GM12878 (cell line): ENCODE measurements around the gene PLPPR2. TPM values are rescaled to one million over a fixed set of nuclear protein-coding genes. Genes with fewer than 3 reads are reported as not detected.
A peak's percentile ranks its signal among the peaks of the same experiment; 100 is the strongest.

ENCODE experiments used
- ATAC-seq: fragments of 200-7000 bp; cut with Tn5 transposase; 3 replicates; pipeline ENCODE4 v1.9.1; 2020; ENCODE audit warnings: mild to moderate bottlenecking, moderate library complexity
- BruUV-seq: library from RNA; stranded (reverse); fragments of 400-500 nt; replicated peaks from 2 replicates; lab custom pipeline; 2021; lab: Mats Ljungman, UMichigan
- CTCF ChIA-PET: fragments of 300-600 bp; sonication (Branson Sonifier 250); formaldehyde crosslinking; extraction: SDS; loops from one replicate; lab custom pipeline; 2021; ENCODE audit warnings: inconsistent platforms; lab: Yijun Ruan, JAX
- POLR2A ChIA-PET: fragments of 350-600 bp; formaldehyde crosslinking; extraction: SDS; loops from one replicate; lab custom pipeline; 2021; ENCODE audit warnings: inconsistent platforms; lab: Charles Lee
- RAD21 ChIA-PET: fragments of 300-600 bp; sonication (Branson Sonifier 250); formaldehyde crosslinking; loops from one replicate; lab custom pipeline; 2023; ENCODE audit warnings: antibody characterized with exemption; ENCODE audit not compliant: unreplicated experiment; lab: Charles Lee
- SMC1A ChIA-PET: fragments of 300-600 bp; sonication (Branson Sonifier 250); formaldehyde crosslinking; loops from one replicate; lab custom pipeline; 2023; ENCODE audit not compliant: unreplicated experiment, uncharacterized antibody; lab: Charles Lee
- DNase-seq: peaks from one replicate; pipeline ENCODE4 v3.0.0-alpha.2; 2011; ENCODE audit warnings: low read depth, low spot score
- FAIRE-seq: peaks from 3 replicates; lab custom pipeline; 2011; peaks lifted over from hg19 to GRCh38; lab: Jason Lieb, UNC
- H2AFZ ChIP-seq: 2 replicates; pipeline ENCODE4 v1.6.0; 2011; ENCODE audit warnings: low read depth, low read length, control low read depth; ENCODE audit not compliant: control insufficient read depth
- H3K27ac ChIP-seq: 2 replicates; pipeline ENCODE4 v1.5.1; 2011; ENCODE audit warnings: control low read depth; ENCODE audit not compliant: control insufficient read depth, insufficient read depth
- H3K27me3 ChIP-seq, 2 experiments: replicated peaks in 1 of 2; 2 replicates each; pipeline versions ENCODE4 v1.6.0 to v1.6.1; 2011; ENCODE audit warnings: low read length in 1 of 2; ENCODE audit not compliant: control insufficient read depth in 2 of 2, insufficient read depth in 2 of 2
- H3K36me3 ChIP-seq, 2 experiments: 2 replicates each; pipeline ENCODE4 v1.5.1; 2011; ENCODE audit warnings: low read length in 1 of 2; ENCODE audit not compliant: control insufficient read depth in 2 of 2, insufficient read depth in 2 of 2
- H3K4me1 ChIP-seq: 2 replicates; pipeline ENCODE4 v1.6.1; 2011; ENCODE audit warnings: mild to moderate bottlenecking, low read length, moderate library complexity, mixed read lengths; ENCODE audit not compliant: control insufficient read depth, insufficient read depth
- H3K4me2 ChIP-seq: 2 replicates; pipeline ENCODE4 v1.6.0; 2011; ENCODE audit warnings: control low read depth; ENCODE audit not compliant: control insufficient read depth, insufficient read depth
- H3K4me3 ChIP-seq: fragments of 200-600 bp; sonication (generic); 2 replicates; pipeline ENCODE4 v1.5.1; 2016
- H3K79me2 ChIP-seq: 2 replicates; pipeline ENCODE4 v1.6.0; 2011; ENCODE audit warnings: low read length; ENCODE audit not compliant: control insufficient read depth, insufficient read depth
- H3K9ac ChIP-seq: 2 replicates; pipeline ENCODE4 v1.8.0; 2011; ENCODE audit warnings: low read length, control low read depth, mixed read lengths; ENCODE audit not compliant: control insufficient read depth, insufficient read depth
- H3K9me3 ChIP-seq: replicated peaks from 3 replicates; pipeline ENCODE4 v1.5.1; 2011; ENCODE audit warnings: mild to moderate bottlenecking, low read length; ENCODE audit not compliant: control insufficient read depth, insufficient read depth
- H4K20me1 ChIP-seq: 2 replicates; pipeline ENCODE4 v1.6.0; 2011; ENCODE audit not compliant: control insufficient read depth, insufficient read depth
- EED ChIP-seq: sonication (generic); IDR thresholded peaks from 2 replicates; pipeline ENCODE4 v1.6.1; 2016; ENCODE audit warnings: antibody characterized with exemption, low read depth
- ESRRA ChIP-seq: IDR thresholded peaks from 2 replicates; pipeline ENCODE4 v1.6.1; 2012; ENCODE audit warnings: mild to moderate bottlenecking, low read length, improper control_type of control experiment
- GABPA ChIP-seq: IDR thresholded peaks from 2 replicates; pipeline ENCODE4 v1.6.1; 2014; ENCODE audit warnings: antibody characterized with exemption, low read depth, mild to moderate bottlenecking, inconsistent platforms
- HCFC1 ChIP-seq: fragments of 150-350 bp; IDR thresholded peaks from 2 replicates; pipeline ENCODE4 v1.6.1; 2014; ENCODE audit warnings: low read length
- HDGF ChIP-seq: fragments of 450-650 bp; IDR thresholded peaks from 2 replicates; pipeline ENCODE4 v1.6.1; 2016; ENCODE audit warnings: antibody characterized with exemption
- KAT2A ChIP-seq: conservative IDR thresholded peaks from 2 replicates; pipeline ENCODE4 v1.6.1; 2011; ENCODE audit warnings: low read depth, low read length; ENCODE audit not compliant: control insufficient read depth
- MTA3 ChIP-seq: IDR thresholded peaks from 2 replicates; pipeline ENCODE4 v1.6.1; 2012; ENCODE audit warnings: low read length, inconsistent platforms, borderline replicate concordance
- NFIC ChIP-seq: IDR thresholded peaks from 2 replicates; pipeline ENCODE4 v1.6.1; 2012; ENCODE audit warnings: low read depth, mild to moderate bottlenecking, inconsistent platforms, low read length, moderate library complexity
- NFYA ChIP-seq: IDR thresholded peaks from 2 replicates; pipeline ENCODE4 v1.6.1; 2011; ENCODE audit warnings: low read depth, mild to moderate bottlenecking, low read length, improper control_type of control experiment, borderline replicate concordance
- POLR2A ChIP-seq: IDR thresholded peaks from 2 replicates; pipeline ENCODE4 v1.6.1; 2011; ENCODE audit warnings: low read depth, mild to moderate bottlenecking, low read length
- RUNX3 ChIP-seq: IDR thresholded peaks from 2 replicates; pipeline ENCODE4 v1.6.1; 2012; ENCODE audit warnings: low read length, inconsistent platforms
- YY1 ChIP-seq: IDR thresholded peaks from 2 replicates; pipeline ENCODE4 v1.6.1; 2011; ENCODE audit warnings: low read depth, mild to moderate bottlenecking, low read length
- ZZZ3 ChIP-seq: IDR thresholded peaks from 2 replicates; pipeline ENCODE4 v1.6.1; 2011; ENCODE audit warnings: low read depth; ENCODE audit not compliant: control insufficient read depth, insufficient read length
- WGBS: methylation state at CpG from one replicate; pipeline ENCODE4 v1.1.6; 2016; ENCODE audit warnings: low lambda C conversion rate; ENCODE audit not compliant: insufficient replicate concordance, insufficient coverage; ENCODE audit errors: missing lambda C conversion rate; 5-methylcytosine and 5-hydroxymethylcytosine counted together
- in situ Hi-C: fragments of 300-500 bp; cut with MboI; formaldehyde crosslinking; loops from 9 replicates; pipeline ENCODE4 v1.14.3; 2018; ENCODE audit warnings: mixed read lengths
- intact Hi-C: fragments of 100-400 bp; cut with micrococcal nuclease; formaldehyde crosslinking; loops from one replicate; pipeline ENCODE4 v1.14.2; 2022; ENCODE audit not compliant: unreplicated experiment
- polyA plus RNA-seq, 11 experiments: library from polyadenylated mRNA; depleted of rRNA in 4 of 11; unstranded in 6 of 11; stranded (reverse) in 5 of 11; fragments of >200 nt; fragmentation: Nextera tagmentation in 4 of 11; fragmentation: Illumina TruSeq in 1 of 11; extraction: Ambion mirVana in 4 of 11; extraction: Trizol in 1 of 11; gene quantifications; 1 replicate in 1 of 11; 2 replicates in 10 of 11; pipeline versions ENCODE4 v1.2.1 to v1.2.3, GENCODE V29; 2011 to 2016; ENCODE audit warnings: inconsistent platforms in 2 of 11, missing spikeins in 2 of 11, low read depth in 1 of 11
- total RNA-seq, 4 experiments: library from RNA; depleted of rRNA in 3 of 4; stranded (reverse); fragments of >200 nt in 3 of 4; fragmentation: Illumina TruSeq in 1 of 4; extraction: Trizol in 1 of 4; gene quantifications; 2 replicates each; pipeline versions ENCODE4 v1.2.1 to v1.2.3, GENCODE V29; 2013 to 2021
- TF ChIP-seq, protein P1 (sequence below): fragments of 150-350 bp; IDR thresholded peaks from 2 replicates; pipeline ENCODE4 v1.6.1; 2014; ENCODE audit warnings: mild to moderate bottlenecking, low read depth, low read length
- TF ChIP-seq, protein P2 (sequence below): fragments of 450-650 bp; IDR thresholded peaks from 2 replicates; pipeline ENCODE4 v1.6.1; 2017; ENCODE audit warnings: borderline replicate concordance
- TF ChIP-seq, protein P3 (sequence below): fragments of 450-650 bp; IDR thresholded peaks from 2 replicates; pipeline ENCODE4 v1.6.1; 2018; ENCODE audit warnings: borderline replicate concordance, mild to moderate bottlenecking; ENCODE audit not compliant: partially characterized antibody

Gene PLPPR2
- total and polyA plus RNA-seq, 10 of the 15 experiments (the other 5 are each of a cell fraction or from before 2014, with no cell fraction given), result 0.09 to 2.8 (median 0.70) TPM

DNA sequence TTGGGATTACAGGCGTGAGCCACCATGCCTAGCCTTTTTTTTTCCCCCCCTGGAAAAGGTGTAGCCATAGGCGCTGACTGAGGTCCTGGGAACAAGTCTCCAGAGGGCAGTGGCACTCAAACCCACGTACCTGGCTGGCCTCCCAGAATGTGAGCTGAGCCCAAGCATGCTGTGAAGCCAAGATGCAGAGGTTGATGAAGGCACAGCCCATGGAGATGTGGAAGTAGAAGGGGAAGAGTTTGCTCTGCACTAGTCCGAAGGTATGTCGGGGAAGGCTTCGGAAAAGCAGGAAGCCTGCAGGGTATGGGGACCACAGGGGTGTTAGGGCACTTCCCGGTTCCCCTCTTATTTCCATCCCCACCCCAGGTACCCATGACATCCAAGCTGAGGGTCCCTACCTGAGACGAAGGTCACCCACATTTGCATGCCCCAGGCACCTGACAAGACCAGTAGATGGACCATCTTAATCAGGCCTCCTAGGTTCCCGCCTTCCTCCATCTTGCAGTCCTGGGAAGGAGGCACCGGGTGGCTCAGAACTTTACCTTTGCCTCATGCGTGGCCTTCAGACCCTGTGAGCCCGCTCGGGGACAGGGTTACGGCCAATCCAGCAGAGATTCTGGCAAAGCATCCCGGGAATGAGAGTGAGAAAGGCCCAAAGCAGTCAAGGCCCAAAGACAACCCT is 10.0 kb upstream of the PLPPR2 start (continued):
- TF ChIP-seq, protein P1, sequence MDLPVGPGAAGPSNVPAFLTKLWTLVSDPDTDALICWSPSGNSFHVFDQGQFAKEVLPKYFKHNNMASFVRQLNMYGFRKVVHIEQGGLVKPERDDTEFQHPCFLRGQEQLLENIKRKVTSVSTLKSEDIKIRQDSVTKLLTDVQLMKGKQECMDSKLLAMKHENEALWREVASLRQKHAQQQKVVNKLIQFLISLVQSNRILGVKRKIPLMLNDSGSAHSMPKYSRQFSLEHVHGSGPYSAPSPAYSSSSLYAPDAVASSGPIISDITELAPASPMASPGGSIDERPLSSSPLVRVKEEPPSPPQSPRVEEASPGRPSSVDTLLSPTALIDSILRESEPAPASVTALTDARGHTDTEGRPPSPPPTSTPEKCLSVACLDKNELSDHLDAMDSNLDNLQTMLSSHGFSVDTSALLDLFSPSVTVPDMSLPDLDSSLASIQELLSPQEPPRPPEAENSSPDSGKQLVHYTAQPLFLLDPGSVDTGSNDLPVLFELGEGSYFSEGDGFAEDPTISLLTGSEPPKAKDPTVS, result no peak
- TF ChIP-seq YY1 (0 out of 2 replicates have a peak, but pooled peaks have one; percentile 11), POLR2A (no peak), NFIC (no peak), EED (no peak), HDGF (no peak), NFYA (no peak)

DNA sequence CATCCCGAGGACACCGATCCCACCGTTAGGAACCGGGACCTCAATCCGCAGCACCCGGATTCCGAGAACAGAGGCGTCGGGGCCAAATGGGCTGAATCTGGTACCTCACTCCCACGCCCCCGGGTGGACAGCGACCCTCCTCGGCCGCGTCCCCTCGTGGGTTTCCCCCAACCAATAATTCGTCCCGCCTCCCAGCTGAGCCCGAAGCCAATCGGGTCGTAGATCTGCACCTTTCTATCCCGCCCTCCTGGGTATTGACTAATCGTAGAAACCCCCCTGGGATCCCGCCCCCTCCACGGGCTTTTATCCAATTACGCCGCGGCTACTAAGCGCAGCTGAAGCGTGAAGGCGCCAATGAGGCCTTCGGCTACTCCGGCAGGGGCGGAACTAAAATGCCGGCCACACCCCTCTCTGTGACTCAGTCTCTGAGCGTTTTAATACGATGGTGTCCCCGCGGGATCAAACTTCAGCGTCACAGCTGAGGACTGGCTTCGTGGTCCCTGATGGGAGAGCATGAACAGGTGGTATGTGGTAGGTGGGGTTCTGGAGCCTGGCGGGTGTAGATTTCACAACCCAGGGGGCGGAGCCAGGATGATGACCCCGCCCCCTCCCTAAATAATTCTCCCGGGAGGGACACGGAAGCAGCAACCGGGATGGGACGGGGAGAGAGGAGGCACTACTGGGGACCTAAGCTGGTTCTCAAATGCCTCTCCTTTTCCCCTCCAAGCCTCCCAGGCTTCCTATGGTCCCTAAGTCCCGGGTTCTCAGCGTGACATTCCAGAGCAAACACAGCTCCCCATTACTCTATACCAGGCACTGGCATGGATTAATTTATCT is 8.9 kb upstream of the PLPPR2 start, which contains the start of the genes CCDC159 and TMEM205:
TSS of gene CCDC159 (plus strand) at position 416 of the 837 bp plus-strand sequence. CDS start at position 504, 88 bp downstream.
TSS of gene TMEM205 (minus strand) at position 165 of the 837 bp plus-strand sequence. CDS start 649 bp downstream, outside the sequence.
- Histone ChIP-seq H3K27ac (peak within 1 kb of the TSS; percentile 85), H3K79me2 (peaks cover 10% of the 10 kb centered on the region), H4K20me1 (no peaks in the 10 kb centered on the region), H3K9ac (peak within 1 kb of the TSS; percentile 79), H3K36me3 (no peaks in the 10 kb centered on the region; a peak in 1 of 4 replicates), H3K4me3 (peak within 1 kb of the TSS; percentile 95), H3K4me2 (peak within 1 kb of the TSS; percentile 92), H3K27me3 (no peaks in the 10 kb centered on the region), H3K4me1 (peaks cover 11% of the 10 kb centered on the region), H3K9me3 (peaks cover 5% of the 10 kb centered on the region; the same call in 2 of the 3 replicates), H2AFZ (peak within 1 kb of the TSS; percentile 88)
- ATAC-seq, result peak; percentile 96
- peak; percentile 99 for FAIRE-seq
- ChIA-PET CTCF (interaction anchor here (0.7 to 2.3 kb wide), 17 partner anchors 9 to 136 kb away, joined by 3 to 12 read pairs (median 4); partner anchors contain the start of genes ODAD3, PRKCSH and SWSAP1), POLR2A (interaction anchor here (0.7 to 3.4 kb wide), 11 partner anchors 8 to 473 kb away, joined by 3 to 48 read pairs (median 5); partner anchors contain the start of gene SWSAP1), SMC1A (interaction anchor here (0.7 to 2.9 kb wide), 10 partner anchors 13 to 362 kb away, joined by 3 to 28 read pairs (median 4); partner anchors contain the start of genes SWSAP1 and TSPAN16), RAD21 (interaction anchor here (0.6 to 2.2 kb wide), 13 partner anchors 22 to 1226 kb away, joined by 3 to 20 read pairs (median 3); partner anchors contain the start of genes SWSAP1 and ZNF441)
- WGBS, result under 1% methylated on average over 50 of the region's 50 CpGs
- TSS peak; percentile 96 for BruUV-seq
- in situ Hi-C loops (no loop called here), intact Hi-C loops (loop anchor here (2.0 kb wide), 1 partner anchor 28 kb away; the partner anchor contains the start of gene SWSAP1)
- peak; percentile 97 for DNase-seq
- TF ChIP-seq ESRRA (no peak), GABPA (no peak), MTA3 (no peak), HCFC1 (peak; percentile 8; the same call in 1 of the 2 replicates), ZZZ3 (no peak), KAT2A (no peak), RUNX3 (peak; percentile 33; the same call in 1 of the 2 replicates)
- TF ChIP-seq, protein P2, sequence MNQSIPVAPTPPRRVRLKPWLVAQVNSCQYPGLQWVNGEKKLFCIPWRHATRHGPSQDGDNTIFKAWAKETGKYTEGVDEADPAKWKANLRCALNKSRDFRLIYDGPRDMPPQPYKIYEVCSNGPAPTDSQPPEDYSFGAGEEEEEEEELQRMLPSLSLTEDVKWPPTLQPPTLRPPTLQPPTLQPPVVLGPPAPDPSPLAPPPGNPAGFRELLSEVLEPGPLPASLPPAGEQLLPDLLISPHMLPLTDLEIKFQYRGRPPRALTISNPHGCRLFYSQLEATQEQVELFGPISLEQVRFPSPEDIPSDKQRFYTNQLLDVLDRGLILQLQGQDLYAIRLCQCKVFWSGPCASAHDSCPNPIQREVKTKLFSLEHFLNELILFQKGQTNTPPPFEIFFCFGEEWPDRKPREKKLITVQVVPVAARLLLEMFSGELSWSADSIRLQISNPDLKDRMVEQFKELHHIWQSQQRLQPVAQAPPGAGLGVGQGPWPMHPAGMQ, result no peak
- TF ChIP-seq, protein P3, sequence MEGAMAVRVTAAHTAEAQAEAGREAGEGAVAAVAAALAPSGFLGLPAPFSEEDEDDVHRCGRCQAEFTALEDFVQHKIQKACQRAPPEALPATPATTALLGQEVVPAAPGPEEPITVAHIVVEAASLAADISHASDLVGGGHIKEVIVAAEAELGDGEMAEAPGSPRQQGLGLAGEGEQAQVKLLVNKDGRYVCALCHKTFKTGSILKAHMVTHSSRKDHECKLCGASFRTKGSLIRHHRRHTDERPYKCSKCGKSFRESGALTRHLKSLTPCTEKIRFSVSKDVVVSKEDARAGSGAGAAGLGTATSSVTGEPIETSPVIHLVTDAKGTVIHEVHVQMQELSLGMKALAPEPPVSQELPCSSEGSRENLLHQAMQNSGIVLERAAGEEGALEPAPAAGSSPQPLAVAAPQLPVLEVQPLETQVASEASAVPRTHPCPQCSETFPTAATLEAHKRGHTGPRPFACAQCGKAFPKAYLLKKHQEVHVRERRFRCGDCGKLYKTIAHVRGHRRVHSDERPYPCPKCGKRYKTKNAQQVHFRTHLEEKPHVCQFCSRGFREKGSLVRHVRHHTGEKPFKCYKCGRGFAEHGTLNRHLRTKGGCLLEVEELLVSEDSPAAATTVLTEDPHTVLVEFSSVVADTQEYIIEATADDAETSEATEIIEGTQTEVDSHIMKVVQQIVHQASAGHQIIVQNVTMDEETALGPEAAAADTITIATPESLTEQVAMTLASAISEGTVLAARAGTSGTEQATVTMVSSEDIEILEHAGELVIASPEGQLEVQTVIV, result peak; percentile 28
